ENCODE results near the gene CD1E. TPM values are rescaled to one million over a fixed set of nuclear protein-coding genes. Genes with fewer than 3 reads are reported as not detected.
A peak's percentile ranks its signal among the peaks of the same experiment; 100 is the strongest.

Gene CD1E
- total and polyA plus RNA-seq, 2 of the 8 experiments (the other 6 are each of a cell fraction or from before 2014, with no cell fraction given): not detected

DNA sequence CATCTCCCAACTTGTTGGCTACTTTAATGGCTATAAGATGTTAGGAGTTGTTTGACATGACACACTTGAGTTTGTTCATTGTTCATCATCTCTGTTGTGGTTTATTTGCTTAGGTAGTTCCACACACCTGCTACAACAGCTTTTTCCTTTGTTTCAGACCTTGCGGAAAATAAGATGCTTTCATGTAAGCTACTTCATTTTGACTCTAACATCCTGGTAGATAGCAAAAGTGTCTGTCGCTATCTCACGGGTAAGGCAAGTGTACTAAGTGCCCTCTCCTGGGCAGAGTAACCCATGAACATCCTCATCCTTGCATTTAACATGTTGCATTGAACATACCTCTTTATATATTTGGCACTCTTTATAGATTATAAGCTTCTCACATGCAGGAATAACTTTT, 47.2 kb downstream of the CD1E start:
- no peak for DNase-seq (ENCODE audit: low read depth in 1 of 2, low spot score in 2 of 2)
- Histone ChIP-seq H4K5ac (ENCODE audit: insufficient read length, low read depth, low read length) (no peak overlapping the region), H3K4me3 (ENCODE audit: extremely low read depth in 1 of 4, insufficient read depth in 2 of 4, low read depth in 3 of 4, low read length in 4 of 4) (no peak overlapping the region), H2AFZ (ENCODE audit: low read length) (0 out of 2 replicates have a peak overlapping the region, but pooled peaks have one; percentile 15), H3K14ac (ENCODE audit: insufficient read length) (no peak overlapping the region), H3K9ac (replicated peaks in 1 of 4; ENCODE audit: extremely low read depth in 1 of 4, low read depth in 3 of 4, low read length in 3 of 4) (no peak overlapping the region), H3K18ac (ENCODE audit: extremely low read depth, low read length) (no peak overlapping the region), H3K56ac (replicated peaks; ENCODE audit: insufficient read length, low read depth, low read length) (no peak overlapping the region), H3K4ac (replicated peaks; ENCODE audit: insufficient read length, low read depth, low read length) (no peak overlapping the region), H3K79me2 (ENCODE audit: control insufficient read depth in 1 of 2, insufficient read depth in 2 of 2, low read length in 2 of 2) (no peaks in the 10 kb centered on the region), H3K27ac (ENCODE audit: low read depth, low read length) (no peak overlapping the region), H2BK20ac (ENCODE audit: low read length) (0 out of 2 replicates have a peak overlapping the region, but pooled peaks have one; percentile 8), H3K23ac (ENCODE audit: insufficient read length) (no peak overlapping the region), H2BK5ac (ENCODE audit: low read depth, low read length) (no peak overlapping the region), H3K4me1 (replicated peaks in 1 of 4; ENCODE audit: control insufficient read depth in 3 of 4, insufficient read depth in 4 of 4, low read length in 3 of 4) (no peaks in the 10 kb centered on the region), H3K36me3 (ENCODE audit: control insufficient read depth in 2 of 4, insufficient read depth in 4 of 4, low read length in 3 of 4) (no peaks in the 10 kb centered on the region), H4K8ac (ENCODE audit: extremely low read depth, insufficient read depth, low read length) (no peak overlapping the region), H4K20me1 (replicated peaks in 1 of 2; ENCODE audit: control insufficient read depth in 1 of 2, insufficient read depth in 2 of 2, low read length in 2 of 2) (no peaks in the 10 kb centered on the region), H3K79me1 (ENCODE audit: low read depth, low read length) (no peaks in the 10 kb centered on the region), H2AK5ac (ENCODE audit: low read depth, low read length) (no peak overlapping the region), H3K23me2 (ENCODE audit: low read depth, low read length) (no peaks in the 10 kb centered on the region), H3K9me3 (ENCODE audit: insufficient read depth in 2 of 2, low read depth in 1 of 2, low read length in 1 of 2) (no peaks in the 10 kb centered on the region), H2BK15ac (ENCODE audit: low read length) (no peak overlapping the region), H3K4me2 (ENCODE audit: insufficient read depth in 1 of 2, low read depth in 2 of 2, low read length in 2 of 2) (no peak overlapping the region), H3K27me3 (replicated peaks in 1 of 4; ENCODE audit: control insufficient read depth in 3 of 4, extremely low read depth in 1 of 4, insufficient read depth in 3 of 4, low read length in 3 of 4) (no peaks in the 10 kb centered on the region; a peak in 1 of 7 replicates), H2BK12ac (ENCODE audit: low read depth, low read length) (no peak overlapping the region), H4K91ac (replicated peaks; ENCODE audit: insufficient read length, low read length) (no peak overlapping the region), H2BK120ac (replicated peaks; ENCODE audit: low read depth, low read length) (no peak overlapping the region)
- no peak for FAIRE-seq
- WGBS, 2 experiments (ENCODE audit: extremely low coverage in 1 of 2, insufficient coverage in 1 of 2, insufficient read length in 1 of 2, insufficient replicate concordance in 2 of 2, low coverage in 1 of 2, low lambda C conversion rate in 2 of 2, missing lambda C conversion rate in 1 of 2): 89% methylated on average over 3 of the region's 3 CpGs; no CpG with 5 or more reads in 1 of the 2 experiments
- CTCF ChIA-PET (ENCODE audit: partially characterized antibody): no interaction called here
- POLR2A ChIA-PET (ENCODE audit: partially characterized antibody): no interaction called here
- TF ChIP-seq, protein P1, sequence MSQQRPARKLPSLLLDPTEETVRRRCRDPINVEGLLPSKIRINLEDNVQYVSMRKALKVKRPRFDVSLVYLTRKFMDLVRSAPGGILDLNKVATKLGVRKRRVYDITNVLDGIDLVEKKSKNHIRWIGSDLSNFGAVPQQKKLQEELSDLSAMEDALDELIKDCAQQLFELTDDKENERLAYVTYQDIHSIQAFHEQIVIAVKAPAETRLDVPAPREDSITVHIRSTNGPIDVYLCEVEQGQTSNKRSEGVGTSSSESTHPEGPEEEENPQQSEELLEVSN (IDR thresholded peaks at IDR 0.05): no peak
- TF ChIP-seq RXRA (IDR thresholded peaks at IDR 0.05; ENCODE audit: insufficient read depth, low read depth, low read length) (no peak), SIN3A (conservative IDR thresholded peaks at IDR 0.05 in 1 of 2, IDR thresholded peaks at IDR 0.05 in 1 of 2; ENCODE audit: low read depth in 1 of 2, low read length in 2 of 2) (no peak), RAD21 (IDR thresholded peaks at IDR 0.05 in 1 of 2, conservative IDR thresholded peaks at IDR 0.05 in 1 of 2; ENCODE audit: low read depth in 2 of 2, low read length in 2 of 2) (0 out of 4 replicates have a peak, but pooled peaks of 1 of the 2 experiments have one; percentile 1)

Data from H1 (cell line).